ENCODE measurements around the gene TMEM125. TPM values are rescaled to one million over a fixed set of nuclear protein-coding genes. Genes with fewer than 3 reads are reported as not detected.

Gene TMEM125
- total and polyA plus RNA-seq, 2 experiments from 2014 or later = 28.7 to 43.1 TPM

GRCh38 chr1:43288785-43289706 lies 19.3 kb downstream of the TMEM125 start:
- Histone ChIP-seq H3K4me2 (no peak overlapping the region), H3K4me3 (no peak overlapping the region), H3K27me3 (no peaks in the 10 kb centered on the region), H3K9me3 (ENCODE audit: low read depth) (no peaks in the 10 kb centered on the region), H3K79me2 (peaks cover 6% of the 10 kb centered on the region), H2AFZ (no peak overlapping the region), H3K4me1 (ENCODE audit: insufficient read depth) (peaks cover 11% of the 10 kb centered on the region), H3K27ac (peak overlapping the region; percentile 16), H3K36me3 (replicated peaks; ENCODE audit: insufficient read depth, low read depth) (no peaks in the 10 kb centered on the region), H4K20me1 (ENCODE audit: insufficient read depth, poor library complexity, severe bottlenecking) (no peaks in the 10 kb centered on the region), H3K9me2 (replicated peaks; ENCODE audit: insufficient read depth) (no peaks in the 10 kb centered on the region)
- WGBS (ENCODE audit: low lambda C conversion rate, missing lambda C conversion rate) = 78% methylated on average over 12 of the region's 12 CpGs
- TF ChIP-seq EZH2phosphoT487 (IDR thresholded peaks at IDR 0.05; ENCODE audit: low read depth, severe bottlenecking, unreplicated experiment) (no peak), CTCF (IDR thresholded peaks at IDR 0.05; ENCODE audit: poor library complexity) (no peak), EZH2 (IDR thresholded peaks at IDR 0.05; ENCODE audit: borderline replicate concordance) (no peak)
- DNase-seq (ENCODE audit: low spot score) = no peak

- TF ChIP-seq EZH2phosphoT487 (IDR thresholded peaks at IDR 0.05; ENCODE audit: low read depth, severe bottlenecking, unreplicated experiment) = no peak
- TF ChIP-seq CTCF (IDR thresholded peaks at IDR 0.05; ENCODE audit: poor library complexity) = no peak
- no peak for TF ChIP-seq EZH2 (IDR thresholded peaks at IDR 0.05; ENCODE audit: borderline replicate concordance)
- peaks cover 21% of the 10 kb centered on the region for H3K4me1 ChIP-seq (ENCODE audit: insufficient read depth)
- no peak overlapping the region for H3K4me3 ChIP-seq
- no peak overlapping the region for H3K4me2 ChIP-seq
- H4K20me1 ChIP-seq (ENCODE audit: insufficient read depth, poor library complexity, severe bottlenecking) = no peaks in the 10 kb centered on the region
- no peaks in the 10 kb centered on the region for H3K9me3 ChIP-seq (ENCODE audit: low read depth)
- H3K27me3 ChIP-seq = no peaks in the 10 kb centered on the region
- no peaks in the 10 kb centered on the region for H3K36me3 ChIP-seq (replicated peaks; ENCODE audit: insufficient read depth, low read depth)
- no peak overlapping the region for H2AFZ ChIP-seq
- 80% methylated on average over 7 of the region's 7 CpGs for WGBS (ENCODE audit: low lambda C conversion rate, missing lambda C conversion rate)
- no peaks in the 10 kb centered on the region for H3K9me2 ChIP-seq (replicated peaks; ENCODE audit: insufficient read depth)
- no peak overlapping the region for H3K27ac ChIP-seq
- no peaks in the 10 kb centered on the region for H3K79me2 ChIP-seq
- no peak for DNase-seq (ENCODE audit: low spot score)
These were observed 22.4 kb downstream of the TMEM125 start for GRCh38 chr1:43292216-43292615.

DNA sequence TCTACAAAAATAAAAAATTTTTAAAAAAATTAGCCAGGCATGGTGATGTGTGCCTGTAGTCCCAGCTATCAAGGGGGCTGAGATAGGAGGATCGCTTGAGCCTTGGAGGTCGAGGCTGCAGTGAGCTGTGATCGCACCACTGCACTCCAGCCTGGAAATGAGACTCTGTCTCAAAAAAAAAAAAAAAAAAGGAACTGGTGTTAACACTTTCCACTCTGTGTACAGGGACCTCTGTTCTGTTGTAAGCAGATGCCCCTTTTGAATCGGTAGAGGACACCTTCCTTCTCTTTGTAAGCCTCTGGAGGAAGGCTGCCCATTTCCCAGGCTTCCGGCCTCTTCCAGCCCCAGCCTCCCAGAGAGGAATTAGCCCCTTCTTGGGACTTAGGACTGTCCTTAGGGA lies 22.9 kb downstream of the TMEM125 start:
- TF ChIP-seq EZH2phosphoT487 (IDR thresholded peaks at IDR 0.05; ENCODE audit: low read depth, severe bottlenecking, unreplicated experiment) = no peak
- TF ChIP-seq EZH2 (IDR thresholded peaks at IDR 0.05; ENCODE audit: borderline replicate concordance) = no peak
- no peak for TF ChIP-seq CTCF (IDR thresholded peaks at IDR 0.05; ENCODE audit: poor library complexity)
- no peaks in the 10 kb centered on the region for H4K20me1 ChIP-seq (ENCODE audit: insufficient read depth, poor library complexity, severe bottlenecking)
- no peak overlapping the region for H2AFZ ChIP-seq
- H3K9me3 ChIP-seq (ENCODE audit: low read depth) = no peaks in the 10 kb centered on the region
- no peaks in the 10 kb centered on the region for H3K27me3 ChIP-seq
- H3K36me3 ChIP-seq (replicated peaks; ENCODE audit: insufficient read depth, low read depth) = no peaks in the 10 kb centered on the region
- 91% methylated on average over 5 of the region's 5 CpGs for WGBS (ENCODE audit: low lambda C conversion rate, missing lambda C conversion rate)
- DNase-seq (ENCODE audit: low spot score) = no peak
- no peak overlapping the region for H3K4me3 ChIP-seq
- no peaks in the 10 kb centered on the region for H3K79me2 ChIP-seq
- H3K4me2 ChIP-seq = no peak overlapping the region
- peaks cover 21% of the 10 kb centered on the region for H3K4me1 ChIP-seq (ENCODE audit: insufficient read depth)
- H3K27ac ChIP-seq = no peak overlapping the region
- H3K9me2 ChIP-seq (replicated peaks; ENCODE audit: insufficient read depth) = no peaks in the 10 kb centered on the region

Data from hepatocyte (in vitro differentiated cells).